Mucosa of stomach (tissue), 1 donor: ENCODE results near the gene PILRA.

Source experiments
- H3K27me3 ChIP-seq: one replicate; pipeline ENCODE4 v1.7.0; 2013; ENCODE audit warnings: mild to moderate bottlenecking, low read length; ENCODE audit not compliant: control insufficient read depth, insufficient read depth
- H3K36me3 ChIP-seq: one replicate; pipeline ENCODE4 v1.7.0; 2013; ENCODE audit warnings: low read length; ENCODE audit not compliant: control insufficient read depth, insufficient read depth
- H3K4me1 ChIP-seq: one replicate; pipeline ENCODE4 v1.7.0; 2013; ENCODE audit warnings: mild to moderate bottlenecking, low read length; ENCODE audit not compliant: control insufficient read depth, insufficient read depth
- H3K4me3 ChIP-seq: one replicate; pipeline ENCODE4 v1.7.0; 2013; ENCODE audit warnings: low read length
- H3K9ac ChIP-seq: one replicate; pipeline ENCODE4 v1.7.0; 2013; ENCODE audit warnings: mild to moderate bottlenecking, low read length, moderate library complexity
- H3K9me3 ChIP-seq: one replicate; pipeline ENCODE4 v1.7.0; 2013; ENCODE audit warnings: mild to moderate bottlenecking, low read length, moderate library complexity; ENCODE audit not compliant: control insufficient read depth
- donor health status: Pancreatic carcinoma.

The PILRA gene

GRCh38 chr7:100389437-100390088 lies 16.3 kb downstream of the PILRA start:
- Histone ChIP-seq H3K4me1 (no peaks in the 10 kb centered on the region), H3K9ac (no peak overlapping the region), H3K27me3 (no peaks in the 10 kb centered on the region), H3K9me3 (no peaks in the 10 kb centered on the region), H3K4me3 (no peak overlapping the region), H3K36me3 (no peaks in the 10 kb centered on the region)

GRCh38 chr7:100390286-100391009 lies 17.2 kb downstream of the PILRA start:
- Histone ChIP-seq H3K27me3 (no peaks in the 10 kb centered on the region), H3K9me3 (no peaks in the 10 kb centered on the region), H3K4me3 (no peak overlapping the region), H3K9ac (no peak overlapping the region), H3K4me1 (no peaks in the 10 kb centered on the region), H3K36me3 (no peaks in the 10 kb centered on the region)

GRCh38 chr7:100393233-100393905 lies 20.1 kb downstream of the PILRA start:
- Histone ChIP-seq H3K27me3 (no peaks in the 10 kb centered on the region), H3K9me3 (no peaks in the 10 kb centered on the region), H3K36me3 (no peaks in the 10 kb centered on the region), H3K9ac (no peak overlapping the region), H3K4me1 (no peaks in the 10 kb centered on the region), H3K4me3 (no peak overlapping the region)

- no peak overlapping the region for H3K9ac ChIP-seq
- no peaks in the 10 kb centered on the region for H3K4me1 ChIP-seq
- no peak overlapping the region for H3K4me3 ChIP-seq
- H3K36me3 ChIP-seq = no peaks in the 10 kb centered on the region
- H3K27me3 ChIP-seq = no peaks in the 10 kb centered on the region
- no peaks in the 10 kb centered on the region for H3K9me3 ChIP-seq
Observed at GRCh38 chr7:100394077-100394476, 20.8 kb downstream of the PILRA start.

GRCh38 chr7:100396421-100396982 lies 23.2 kb downstream of the PILRA start:
- no peak overlapping the region for H3K9ac ChIP-seq
- H3K9me3 ChIP-seq = no peaks in the 10 kb centered on the region
- H3K27me3 ChIP-seq = no peaks in the 10 kb centered on the region
- no peak overlapping the region for H3K4me3 ChIP-seq
- no peaks in the 10 kb centered on the region for H3K36me3 ChIP-seq
- H3K4me1 ChIP-seq = no peaks in the 10 kb centered on the region

- Histone ChIP-seq H3K9ac (no peak overlapping the region), H3K27me3 (no peaks in the 10 kb centered on the region), H3K4me1 (no peaks in the 10 kb centered on the region), H3K36me3 (no peaks in the 10 kb centered on the region), H3K9me3 (no peaks in the 10 kb centered on the region), H3K4me3 (no peak overlapping the region)
Observed at GRCh38 chr7:100397315-100398081, 24.2 kb downstream of the PILRA start.

GRCh38 chr7:100398239-100398638 lies 25.0 kb downstream of the PILRA start:
- no peak overlapping the region for H3K4me3 ChIP-seq
- no peaks in the 10 kb centered on the region for H3K36me3 ChIP-seq
- H3K27me3 ChIP-seq = no peaks in the 10 kb centered on the region
- H3K9me3 ChIP-seq = no peaks in the 10 kb centered on the region
- H3K9ac ChIP-seq = no peak overlapping the region
- no peaks in the 10 kb centered on the region for H3K4me1 ChIP-seq

- Histone ChIP-seq H3K4me3 (no peak overlapping the region), H3K9me3 (no peaks in the 10 kb centered on the region), H3K4me1 (no peaks in the 10 kb centered on the region), H3K9ac (no peak overlapping the region), H3K36me3 (no peaks in the 10 kb centered on the region), H3K27me3 (no peaks in the 10 kb centered on the region)
Observed at GRCh38 chr7:100400041-100400440, 26.8 kb downstream of the PILRA start.

GRCh38 chr7:100400656-100401055 lies 27.4 kb downstream of the PILRA start:
- H3K36me3 ChIP-seq = no peaks in the 10 kb centered on the region
- H3K9me3 ChIP-seq = no peaks in the 10 kb centered on the region
- no peaks in the 10 kb centered on the region for H3K4me1 ChIP-seq
- no peaks in the 10 kb centered on the region for H3K27me3 ChIP-seq
- H3K4me3 ChIP-seq = no peak overlapping the region
- no peak overlapping the region for H3K9ac ChIP-seq

GRCh38 chr7:100401811-100402210 lies 28.5 kb downstream of the PILRA start:
- Histone ChIP-seq H3K27me3 (no peaks in the 10 kb centered on the region), H3K36me3 (no peaks in the 10 kb centered on the region), H3K4me3 (no peak overlapping the region), H3K9ac (no peak overlapping the region), H3K9me3 (no peaks in the 10 kb centered on the region), H3K4me1 (no peaks in the 10 kb centered on the region)

GRCh38 chr7:100402241-100402640 lies 29.0 kb downstream of the PILRA start:
- Histone ChIP-seq H3K36me3 (no peaks in the 10 kb centered on the region), H3K9ac (no peak overlapping the region), H3K9me3 (no peaks in the 10 kb centered on the region), H3K4me3 (no peak overlapping the region), H3K4me1 (no peaks in the 10 kb centered on the region), H3K27me3 (no peaks in the 10 kb centered on the region)
